GM11168 (cell line): ENCODE measurements around the gene HOXB7.

ENCODE experiments used
- in situ Hi-C: fragments of 300-500 bp; cut with MboI; formaldehyde crosslinking; loops from one replicate; pipeline ENCODE4 v1.12.0; 2022; ENCODE audit warnings: low sequenced_read_pairs; ENCODE audit not compliant: unreplicated experiment

Gene HOXB7

GRCh38 chr17:48586355-48587258 lies 24.2 kb downstream of the HOXB7 start:
- in situ Hi-C loops, result no loop called here

- in situ Hi-C loops, result no loop called here
These were observed 26.5 kb downstream of the HOXB7 start for GRCh38 chr17:48584223-48584741.

GRCh38 chr17:48583708-48584222 lies 27.1 kb downstream of the HOXB7 start:
- in situ Hi-C loops, result no loop called here

- in situ Hi-C loops, result no loop called here
These were observed 28.1 kb downstream of the HOXB7 start for GRCh38 chr17:48582750-48583069.

- in situ Hi-C loops, result no loop called here
These were observed 30.9 kb downstream of the HOXB7 start for GRCh38 chr17:48579760-48580554.

GRCh38 chr17:48579471-48579759 lies 31.4 kb downstream of the HOXB7 start:
- in situ Hi-C loops, result no loop called here

- in situ Hi-C loops, result no loop called here
These were observed 32.0 kb downstream of the HOXB7 start for GRCh38 chr17:48578616-48579470.

- in situ Hi-C loops, result no loop called here
These were observed 32.7 kb downstream of the HOXB7 start, which contains the start of gene HOXB4 for GRCh38 chr17:48577946-48578615. Gene HOXB4 (minus strand): TSS chr17:48578350. CDS start chr17:48578319, 31 bp downstream.

GRCh38 chr17:48577330-48577945 lies 33.4 kb downstream of the HOXB7 start:
- in situ Hi-C loops, result no loop called here

- in situ Hi-C loops, result no loop called here
These were observed 34.1 kb downstream of the HOXB7 start for GRCh38 chr17:48576479-48577309.

- in situ Hi-C loops, result no loop called here
These were observed 34.9 kb downstream of the HOXB7 start for GRCh38 chr17:48575673-48576478.

GRCh38 chr17:48575066-48575582 lies 35.7 kb downstream of the HOXB7 start:
- in situ Hi-C loops, result no loop called here

GRCh38 chr17:48574505-48575065 lies 36.2 kb downstream of the HOXB7 start:
- in situ Hi-C loops, result no loop called here

- in situ Hi-C loops, result no loop called here
These were observed 38.9 kb downstream of the HOXB7 start for GRCh38 chr17:48571826-48572417.

- in situ Hi-C loops, result no loop called here
These were observed 39.6 kb downstream of the HOXB7 start for GRCh38 chr17:48571024-48571818.
